ENCODE results near the gene NLRX1. TPM values are rescaled to one million over a fixed set of nuclear protein-coding genes. Genes with fewer than 3 reads are reported as not detected.
"Not testable (repeated sequence)": the region's sequence is repeated elsewhere in the genome, so short reads cannot be mapped to it uniquely, and the experiment has no call there.

The NLRX1 gene
- total RNA-seq, 1 donor from 2014 or later = 31.5 TPM

- peak; percentile 58 for DNase-seq (ENCODE audit: low spot score)
These were observed 38.2 kb downstream of the NLRX1 start for GRCh38 chr11:119206511-119207414.

- no peak for DNase-seq (ENCODE audit: low spot score)
These were observed 39.0 kb downstream of the NLRX1 start for GRCh38 chr11:119207415-119207960.

GRCh38 chr11:119209186-119209585 is 40.7 kb downstream of the NLRX1 start:
- DNase-seq (ENCODE audit: low spot score) = no peak

- no peak for DNase-seq (ENCODE audit: low spot score)
These were observed 41.5 kb downstream of the NLRX1 start for GRCh38 chr11:119210050-119210449.

GRCh38 chr11:119218141-119218878 is 49.8 kb downstream of the NLRX1 start:
- no peak for DNase-seq (ENCODE audit: low spot score)

GRCh38 chr11:119222308-119222707 is 53.8 kb downstream of the NLRX1 start:
- no peak for DNase-seq (ENCODE audit: low spot score)

- no peak for DNase-seq (ENCODE audit: low spot score)
These were observed 54.4 kb downstream of the NLRX1 start for GRCh38 chr11:119222891-119223290.

GRCh38 chr11:119223856-119224255 is 55.3 kb downstream of the NLRX1 start:
- DNase-seq (ENCODE audit: low spot score) = no peak

GRCh38 chr11:119228535-119229287 is 60.2 kb downstream of the NLRX1 start:
- DNase-seq (ENCODE audit: low spot score) = not testable (repeated sequence)

GRCh38 chr11:119229288-119229672 is 60.8 kb downstream of the NLRX1 start:
- no peak for DNase-seq (ENCODE audit: low spot score)

- no peak for DNase-seq (ENCODE audit: low spot score)
These were observed 61.2 kb downstream of the NLRX1 start for GRCh38 chr11:119229741-119230140.

Other genes with a start within 250 kb of the NLRX1 start
- 87.8 TPM for gene BCL9L, start 242.8 kb upstream of the NLRX1 start, total RNA-seq
- gene UPK2, start 212.4 kb upstream of the NLRX1 start, total RNA-seq = 240 TPM
- not detected for gene FOXR1, start 197.0 kb upstream of the NLRX1 start, total RNA-seq
- gene CENATAC, start 170.6 kb upstream of the NLRX1 start, total RNA-seq = 51.6 TPM
- gene RPS25, start 150.4 kb upstream of the NLRX1 start, total RNA-seq = 1,353 TPM
- gene TRAPPC4, start 150.0 kb upstream of the NLRX1 start, total RNA-seq = 72.4 TPM
- gene SLC37A4, start 137.8 kb upstream of the NLRX1 start, total RNA-seq = 16.9 TPM
- gene HYOU1, start 111.5 kb upstream of the NLRX1 start, total RNA-seq = 162 TPM
- gene VPS11, start 100.9 kb upstream of the NLRX1 start, total RNA-seq = 38.6 TPM
- 26.4 TPM for gene HMBS, start 83.8 kb upstream of the NLRX1 start, total RNA-seq
- gene DPAGT1, start 66.9 kb upstream of the NLRX1 start, total RNA-seq = 45.4 TPM
- gene C2CD2L, start 61.4 kb upstream of the NLRX1 start, total RNA-seq = 10.1 TPM
- 28.8 TPM for gene HINFP, start 47.1 kb upstream of the NLRX1 start, total RNA-seq
- gene ABCG4, start 19.7 kb upstream of the NLRX1 start, total RNA-seq = 0.42 TPM
- gene NHERF4, start 16.8 kb downstream of the NLRX1 start, total RNA-seq = 1.7 TPM
- gene CBL, start 37.6 kb downstream of the NLRX1 start, total RNA-seq = 17.9 TPM
- gene MCAM, start 148.4 kb downstream of the NLRX1 start, total RNA-seq = 98.7 TPM
- 23.1 TPM for gene RNF26, start 165.8 kb downstream of the NLRX1 start, total RNA-seq
- 14.6 TPM for gene C1QTNF5, start 172.2 kb downstream of the NLRX1 start, total RNA-seq
- gene MFRP, start 178.0 kb downstream of the NLRX1 start, total RNA-seq = not detected
- 4.8 TPM for gene USP2, start 213.0 kb downstream of the NLRX1 start, total RNA-seq

Measured in ureter (tissue), 1 donor.